Bronchial epithelial cell (primary cell): ENCODE results near the gene MAPK8IP2. TPM values are rescaled to one million over a fixed set of nuclear protein-coding genes. Genes with fewer than 3 reads are reported as not detected.
A peak's percentile ranks its signal among the peaks of the same experiment; 100 is the strongest.

Source experiments
- DNase-seq: peaks from one replicate; pipeline ENCODE4 v3.0.0-alpha.2; 2010; ENCODE audit warnings: low read depth
- FAIRE-seq: peaks from 2 replicates; lab custom pipeline; 2011; peaks lifted over from hg19 to GRCh38; lab: Jason Lieb, UNC
- H3K27me3 ChIP-seq: 2 replicates; pipeline ENCODE4 v1.5.1; 2011; ENCODE audit warnings: low read length; ENCODE audit not compliant: control insufficient read depth, insufficient read depth
- H3K36me3 ChIP-seq: 2 replicates; pipeline ENCODE4 v1.5.1; 2011; ENCODE audit warnings: low read length; ENCODE audit not compliant: control insufficient read depth, insufficient read depth
- H3K4me3 ChIP-seq: 2 replicates; pipeline ENCODE4 v1.5.1; 2011; ENCODE audit warnings: mild to moderate bottlenecking, low read depth, low read length, control low read depth
- total RNA-seq: library from RNA; depleted of rRNA; stranded (reverse); fragments of >200 nt; gene quantifications from 2 replicates; pipeline ENCODE4 v1.2.1, GENCODE V29; 2014
- TF ChIP-seq, protein P1 (sequence below): IDR thresholded peaks from 2 replicates; pipeline ENCODE4 v1.5.1; 2011; ENCODE audit warnings: mild to moderate bottlenecking, moderate library complexity, low read length, control low read depth, inconsistent platforms; ENCODE audit not compliant: insufficient read depth, severe bottlenecking

Gene MAPK8IP2
- total RNA-seq, 1 donor from 2014 or later, result 0.53 TPM

DNA sequence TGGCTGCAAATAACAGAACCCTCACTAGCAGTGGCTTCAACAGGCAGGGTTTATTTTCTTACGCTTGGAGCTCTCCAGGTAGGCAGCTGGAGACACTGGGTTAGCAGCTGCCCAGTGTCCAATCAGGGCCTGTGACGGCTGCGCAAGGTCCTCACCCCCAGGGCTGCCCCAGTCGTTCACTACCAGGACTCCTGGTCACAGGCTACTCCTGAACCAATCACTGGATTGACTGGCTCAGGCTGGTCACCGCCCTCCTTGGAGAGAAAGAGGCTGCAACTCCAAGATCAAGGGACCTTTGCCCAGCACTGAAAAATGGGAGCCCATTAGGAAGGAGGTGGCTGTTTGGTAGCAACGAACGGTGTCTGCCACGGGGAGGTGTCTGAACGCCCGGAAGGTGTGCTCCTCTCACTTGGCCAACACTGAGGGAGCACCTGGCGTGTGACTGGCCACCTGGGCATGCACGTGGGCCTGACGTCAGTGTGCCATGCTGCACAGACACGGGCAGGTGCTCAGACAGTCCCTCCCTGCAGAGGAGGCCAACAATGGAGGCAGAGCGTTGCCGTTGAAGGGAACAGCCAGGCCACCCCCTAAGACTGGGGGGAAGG, 22.2 kb downstream of the MAPK8IP2 start:
- Histone ChIP-seq H3K27me3 (no peaks in the 10 kb centered on the region), H3K4me3 (no peak overlapping the region), H3K36me3 (peaks cover 8% of the 10 kb centered on the region)
- DNase-seq (peak; percentile 62), FAIRE-seq (peak; percentile 52)
- TF ChIP-seq, protein P1, sequence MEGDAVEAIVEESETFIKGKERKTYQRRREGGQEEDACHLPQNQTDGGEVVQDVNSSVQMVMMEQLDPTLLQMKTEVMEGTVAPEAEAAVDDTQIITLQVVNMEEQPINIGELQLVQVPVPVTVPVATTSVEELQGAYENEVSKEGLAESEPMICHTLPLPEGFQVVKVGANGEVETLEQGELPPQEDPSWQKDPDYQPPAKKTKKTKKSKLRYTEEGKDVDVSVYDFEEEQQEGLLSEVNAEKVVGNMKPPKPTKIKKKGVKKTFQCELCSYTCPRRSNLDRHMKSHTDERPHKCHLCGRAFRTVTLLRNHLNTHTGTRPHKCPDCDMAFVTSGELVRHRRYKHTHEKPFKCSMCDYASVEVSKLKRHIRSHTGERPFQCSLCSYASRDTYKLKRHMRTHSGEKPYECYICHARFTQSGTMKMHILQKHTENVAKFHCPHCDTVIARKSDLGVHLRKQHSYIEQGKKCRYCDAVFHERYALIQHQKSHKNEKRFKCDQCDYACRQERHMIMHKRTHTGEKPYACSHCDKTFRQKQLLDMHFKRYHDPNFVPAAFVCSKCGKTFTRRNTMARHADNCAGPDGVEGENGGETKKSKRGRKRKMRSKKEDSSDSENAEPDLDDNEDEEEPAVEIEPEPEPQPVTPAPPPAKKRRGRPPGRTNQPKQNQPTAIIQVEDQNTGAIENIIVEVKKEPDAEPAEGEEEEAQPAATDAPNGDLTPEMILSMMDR, result peak; percentile 34

DNA sequence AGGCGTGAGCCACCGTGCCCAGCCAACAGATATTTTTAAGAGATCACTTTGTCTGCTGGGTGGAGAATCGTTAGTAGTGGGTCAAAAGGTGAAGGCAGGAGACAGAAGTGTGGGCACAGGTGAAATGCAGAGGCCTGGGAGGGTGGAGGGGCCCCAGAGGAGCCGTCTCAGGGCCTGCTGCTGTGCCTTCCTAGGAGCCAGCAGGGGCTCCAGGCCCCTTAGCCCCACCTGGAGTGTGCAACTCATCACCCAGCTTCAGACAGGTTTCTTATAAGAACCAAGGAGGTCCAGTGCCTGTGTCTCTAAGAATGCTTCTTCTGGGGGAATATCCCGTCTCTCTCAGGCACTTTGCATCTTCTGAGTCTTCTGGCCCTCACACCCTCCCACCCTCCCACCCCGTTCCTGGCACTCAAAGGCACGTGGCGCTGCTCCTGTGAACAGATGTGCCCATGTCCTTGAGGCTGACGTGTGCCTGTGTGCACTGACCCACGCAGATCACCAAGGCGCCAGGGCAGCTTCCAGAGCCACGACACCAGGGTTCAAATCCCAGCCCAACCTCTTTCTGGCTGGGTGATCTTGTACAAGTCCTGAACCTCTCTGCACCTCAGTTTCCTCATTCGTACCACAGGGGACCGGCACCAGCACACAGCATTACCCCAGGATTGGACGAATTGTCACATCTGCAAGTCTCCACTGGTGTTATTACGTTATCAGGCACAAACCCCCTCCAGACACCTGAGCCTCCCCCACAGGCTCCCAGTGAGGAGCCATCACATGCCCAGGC, 23.9 kb downstream of the MAPK8IP2 start:
- no peak for DNase-seq
- TF ChIP-seq, protein P1, result no peak
- no peak for FAIRE-seq

DNA sequence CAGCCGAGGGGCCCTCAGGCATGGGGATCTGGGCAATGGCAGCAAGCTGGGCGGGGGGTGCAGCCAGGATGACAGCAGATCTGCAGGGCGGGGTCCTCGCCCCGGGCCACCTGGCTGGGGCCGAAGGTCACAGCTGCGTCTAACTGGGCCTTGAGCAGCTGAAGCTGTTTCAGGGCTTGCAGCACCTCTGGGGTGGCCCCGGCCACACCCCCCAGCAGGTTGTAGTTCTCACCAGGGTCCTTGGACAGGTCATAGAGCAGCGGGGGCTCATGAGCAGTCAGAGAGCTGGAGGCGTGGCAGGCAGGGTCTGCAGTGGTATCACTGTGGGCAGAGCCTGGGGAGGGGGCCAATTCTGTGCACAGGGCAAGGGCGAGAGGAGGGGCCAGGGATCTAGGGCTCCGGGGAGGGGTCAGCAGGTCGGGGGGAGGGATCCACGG, 24.6 kb downstream of the MAPK8IP2 start:
- Histone ChIP-seq H3K36me3 (peaks cover 8% of the 10 kb centered on the region), H3K4me3 (no peak overlapping the region), H3K27me3 (no peaks in the 10 kb centered on the region)
- TF ChIP-seq, protein P1, result no peak
- DNase-seq, result no peak
- no peak for FAIRE-seq

More for the DNA sequence above, 23.9 kb downstream of the MAPK8IP2 start:
- Histone ChIP-seq H3K4me3 (no peak overlapping the region), H3K27me3 (no peaks in the 10 kb centered on the region), H3K36me3 (peaks cover 8% of the 10 kb centered on the region)

DNA sequence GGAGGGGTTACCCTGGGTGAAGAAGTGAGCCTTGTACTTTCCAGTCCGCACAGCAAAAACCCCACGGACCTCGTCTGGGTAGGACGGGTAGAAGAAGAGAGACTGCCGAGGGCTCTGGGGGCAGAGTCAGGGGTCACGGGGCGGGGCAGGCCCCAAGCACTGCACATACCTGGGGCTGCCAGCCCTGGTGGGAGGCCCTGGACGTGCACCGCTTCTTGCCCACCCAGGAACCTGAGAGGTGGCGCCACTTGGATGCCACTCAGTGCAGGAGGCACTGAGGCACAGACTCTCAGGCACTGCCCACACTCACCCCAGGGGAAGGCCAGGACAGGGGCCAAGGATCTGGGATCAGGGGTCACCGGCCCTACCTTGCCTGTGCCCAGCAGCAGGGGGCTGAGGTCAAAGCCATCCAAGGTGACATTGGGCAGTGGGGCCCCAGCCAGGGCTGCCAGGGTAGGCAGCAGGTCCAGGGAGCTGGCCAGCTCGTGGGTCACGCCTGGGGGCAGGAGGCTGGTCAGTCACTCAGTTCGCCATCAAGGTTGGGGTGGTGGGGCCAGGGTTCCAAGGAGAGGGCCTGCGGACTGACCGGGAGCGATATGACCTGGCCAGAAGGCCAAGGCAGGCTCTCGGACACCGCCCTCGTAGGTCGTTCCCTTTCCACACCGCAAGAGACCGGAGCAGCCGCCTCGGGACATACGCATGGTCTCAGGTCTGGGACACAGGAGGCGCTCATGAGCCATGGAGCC, 25.1 kb downstream of the MAPK8IP2 start:
- H3K27me3 ChIP-seq, result no peaks in the 10 kb centered on the region
- no peak overlapping the region for H3K4me3 ChIP-seq
- no peak for DNase-seq
- TF ChIP-seq, protein P1, result peak; percentile 8
- no peak for FAIRE-seq
- H3K36me3 ChIP-seq, result peaks cover 8% of the 10 kb centered on the region

DNA sequence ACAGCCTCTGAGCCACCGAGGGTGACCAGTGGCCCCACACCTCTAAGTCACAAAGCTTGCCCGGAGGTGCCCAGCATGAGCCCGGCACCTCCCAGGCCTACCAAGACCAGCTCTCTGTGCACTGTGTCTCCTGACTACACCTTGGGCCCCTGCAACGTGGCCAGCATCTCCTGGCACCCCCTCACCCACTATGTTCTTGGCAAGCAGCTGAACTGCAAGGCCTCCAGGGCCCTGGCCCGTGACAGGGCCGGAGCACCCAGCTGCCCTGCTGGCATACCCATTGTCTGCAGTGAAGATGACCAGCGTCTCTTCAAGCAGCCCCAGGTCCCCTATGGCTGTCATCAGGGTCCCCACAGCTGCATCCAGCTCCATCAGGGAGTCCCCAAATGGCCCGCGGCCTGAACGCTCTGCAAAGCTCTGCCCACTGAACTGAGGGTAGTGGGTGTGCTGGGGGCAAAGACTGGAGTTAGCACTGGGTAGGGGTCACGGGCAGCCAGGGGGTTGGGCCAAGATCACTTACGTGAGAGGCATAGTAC, 25.8 kb downstream of the MAPK8IP2 start:
- Histone ChIP-seq H3K36me3 (peaks cover 8% of the 10 kb centered on the region), H3K4me3 (no peak overlapping the region), H3K27me3 (no peaks in the 10 kb centered on the region)
- TF ChIP-seq, protein P1, result no peak
- FAIRE-seq, result no peak
- DNase-seq, result no peak
